HG02588 (cell line): ENCODE measurements around the gene SLC25A17.
"Not testable (repeated sequence)": the region's sequence is repeated elsewhere in the genome, so short reads cannot be mapped to it uniquely, and the experiment has no call there.

Source experiments
- ATAC-seq: cut with Tn5 transposase; IDR thresholded peaks from one replicate; pipeline ENCODE4 v1.9.1; 2021; ENCODE audit warnings: mild to moderate bottlenecking, moderate library complexity; ENCODE audit not compliant: unreplicated experiment

Gene SLC25A17

DNA sequence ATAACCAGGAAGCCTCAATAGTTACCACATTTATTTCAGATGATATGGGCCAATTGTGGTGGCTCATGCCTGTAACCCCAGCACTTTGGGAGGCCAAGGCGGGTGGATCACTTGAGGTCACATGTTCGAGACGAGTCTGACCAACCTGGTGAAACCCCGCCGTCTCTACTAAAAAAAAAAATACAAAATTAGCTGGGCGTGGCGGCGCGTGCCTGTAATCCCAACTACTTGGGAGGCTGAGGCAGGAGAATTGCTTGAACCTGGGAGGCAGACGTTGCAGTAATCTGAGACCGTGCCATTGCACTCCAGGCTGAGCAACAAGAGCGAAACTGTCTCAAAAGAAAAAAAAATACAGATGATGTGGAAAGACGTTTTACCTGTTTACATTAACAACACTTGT, 60.3 kb downstream of the SLC25A17 start:
- ATAC-seq: not testable (repeated sequence)

DNA sequence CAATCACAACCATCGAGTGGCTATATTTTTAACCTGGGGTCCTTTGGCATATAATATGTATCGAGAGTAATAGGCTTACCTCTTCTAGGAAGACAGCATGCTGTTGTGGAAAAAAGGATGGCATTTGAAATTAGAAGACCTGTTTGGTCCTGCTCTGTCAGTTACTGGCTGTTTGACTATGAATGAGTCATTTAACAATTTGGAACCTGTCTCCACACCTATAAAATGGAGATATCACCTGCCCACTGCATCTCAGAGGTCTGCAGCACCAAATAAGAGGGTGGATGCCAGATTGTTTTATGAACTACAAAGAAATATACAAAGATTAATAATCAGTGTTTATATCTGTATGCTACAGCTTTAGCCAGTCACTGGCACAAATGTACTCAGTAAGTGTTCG, 60.8 kb downstream of the SLC25A17 start:
- no peak for ATAC-seq

GRCh38 chr22:40757071-40757470, 62.1 kb downstream of the SLC25A17 start:
- ATAC-seq: no peak

DNA sequence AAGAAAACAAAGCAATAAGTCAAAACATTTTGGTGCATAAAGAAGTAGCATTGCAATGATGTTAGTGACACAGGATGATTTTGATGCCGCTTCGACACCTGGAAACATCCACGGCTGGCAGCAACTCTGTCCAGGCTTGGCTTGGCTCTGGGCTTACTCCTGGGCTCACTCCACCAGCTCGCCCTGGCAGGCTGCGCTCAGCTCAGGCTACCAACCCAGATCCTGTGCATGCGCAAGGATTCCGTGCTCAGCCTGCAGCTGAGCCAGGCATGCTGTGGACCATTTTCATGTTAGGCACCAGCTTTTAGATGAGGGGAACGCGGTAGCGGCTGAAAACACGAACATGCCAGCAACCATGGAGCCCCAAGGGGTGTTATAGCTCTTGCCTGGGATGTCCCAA, 66.0 kb downstream of the SLC25A17 start:
- no peak for ATAC-seq

DNA sequence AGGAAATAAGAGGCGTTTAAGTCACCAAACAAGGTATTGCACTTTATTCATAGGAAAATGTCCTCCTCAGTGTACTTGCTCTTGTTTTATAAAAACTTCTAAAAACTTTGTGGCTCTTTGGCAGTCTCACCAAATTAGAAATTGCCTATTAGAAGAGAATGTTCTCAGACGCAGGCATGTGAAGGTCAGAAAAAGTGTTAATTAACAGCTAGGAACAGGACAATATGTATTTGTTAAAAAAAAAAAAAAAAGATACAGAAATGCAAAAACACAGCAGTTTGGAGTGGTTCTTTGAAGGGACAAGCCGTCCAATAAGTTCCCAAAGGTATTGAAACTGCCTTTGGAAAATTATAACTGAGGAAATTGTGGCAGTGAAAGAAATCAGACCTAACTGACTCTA, 67.9 kb downstream of the SLC25A17 start:
- ATAC-seq: no peak

DNA sequence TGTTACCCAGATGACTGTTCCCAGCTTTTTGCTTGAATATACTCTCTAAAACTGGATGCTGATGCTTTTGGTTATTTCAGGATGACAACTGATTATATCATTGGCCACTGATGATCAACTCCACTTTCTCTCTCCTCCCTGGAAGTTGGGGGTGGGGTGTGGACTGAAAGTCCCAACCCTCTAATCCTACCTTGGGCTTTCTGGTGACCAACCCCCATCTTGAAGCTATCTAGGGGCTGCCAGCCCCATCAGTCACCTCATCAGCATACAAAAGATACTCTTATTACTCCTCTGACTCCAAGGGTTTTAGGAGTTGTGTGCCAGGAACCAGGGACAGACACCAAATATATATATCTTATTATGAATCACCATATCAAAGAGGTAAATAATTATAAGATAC, 69.3 kb downstream of the SLC25A17 start:
- no peak for ATAC-seq

GRCh38 chr22:40748388-40749355, 70.5 kb downstream of the SLC25A17 start:
- ATAC-seq: no peak

GRCh38 chr22:40747361-40747760, 71.8 kb downstream of the SLC25A17 start:
- ATAC-seq: no peak

- no peak for ATAC-seq
Measured at GRCh38 chr22:40746428-40747220, 72.5 kb downstream of the SLC25A17 start.

DNA sequence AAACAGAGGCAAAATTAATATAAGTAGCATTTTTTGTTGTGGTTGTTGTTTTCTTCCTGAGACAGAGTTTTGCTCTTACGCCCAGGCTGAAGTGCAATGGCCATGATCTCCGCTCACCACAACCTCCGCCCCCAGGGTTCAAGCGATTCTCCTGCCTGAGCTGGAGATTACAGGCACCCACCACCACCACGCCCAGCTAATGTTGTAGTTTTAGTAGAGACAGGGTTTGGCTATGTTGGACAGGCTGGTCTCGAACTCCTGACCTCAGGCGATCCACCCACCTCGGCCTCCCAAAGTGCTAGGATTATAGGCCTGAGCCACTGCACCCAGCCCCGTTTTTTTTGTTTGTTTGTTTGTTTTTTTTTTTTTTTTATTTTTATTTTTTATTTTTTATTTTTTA, 75.4 kb downstream of the SLC25A17 start:
- ATAC-seq: no peak

- ATAC-seq: no peak
Measured at GRCh38 chr22:40741116-40741515, 78.0 kb downstream of the SLC25A17 start.

GRCh38 chr22:40739721-40740120, 79.4 kb downstream of the SLC25A17 start:
- no peak for ATAC-seq

- ATAC-seq: no peak
Measured at GRCh38 chr22:40733919-40734318, 85.2 kb downstream of the SLC25A17 start.

DNA sequence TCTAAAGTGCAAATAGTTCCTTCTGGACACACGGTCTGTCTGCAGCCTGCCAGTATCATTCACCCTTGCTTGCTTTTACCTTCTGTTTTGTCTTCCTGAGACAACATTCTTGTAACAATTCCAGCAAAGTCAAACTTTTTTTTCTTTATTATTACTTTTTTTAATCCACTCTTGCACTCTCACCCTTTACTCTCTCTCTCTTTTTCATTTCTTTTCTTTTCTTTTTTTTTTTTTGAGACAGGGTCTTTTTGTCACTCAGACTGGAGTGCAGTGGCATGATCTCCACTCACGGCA, 86.2 kb downstream of the SLC25A17 start:
- no peak for ATAC-seq

DNA sequence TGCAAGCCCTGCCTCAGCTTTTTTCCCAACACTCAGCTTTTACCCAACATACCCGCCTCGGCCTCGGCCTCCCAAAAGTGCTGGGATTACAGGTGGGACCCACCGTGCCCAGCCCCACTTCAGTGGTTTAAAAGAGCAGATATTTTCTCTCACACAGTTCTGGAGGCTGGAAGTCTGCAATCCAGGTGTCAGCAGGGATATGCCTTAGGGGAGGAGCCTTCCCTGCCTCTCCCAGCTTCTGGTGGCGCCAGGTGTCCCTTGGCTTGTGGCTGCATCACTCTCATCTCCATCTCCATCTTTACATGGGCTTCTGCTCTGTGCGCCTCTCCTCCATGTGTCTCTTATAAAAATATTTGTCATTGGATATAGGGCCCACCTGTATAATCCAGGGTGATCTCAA, 89.9 kb downstream of the SLC25A17 start:
- ATAC-seq: no peak

DNA sequence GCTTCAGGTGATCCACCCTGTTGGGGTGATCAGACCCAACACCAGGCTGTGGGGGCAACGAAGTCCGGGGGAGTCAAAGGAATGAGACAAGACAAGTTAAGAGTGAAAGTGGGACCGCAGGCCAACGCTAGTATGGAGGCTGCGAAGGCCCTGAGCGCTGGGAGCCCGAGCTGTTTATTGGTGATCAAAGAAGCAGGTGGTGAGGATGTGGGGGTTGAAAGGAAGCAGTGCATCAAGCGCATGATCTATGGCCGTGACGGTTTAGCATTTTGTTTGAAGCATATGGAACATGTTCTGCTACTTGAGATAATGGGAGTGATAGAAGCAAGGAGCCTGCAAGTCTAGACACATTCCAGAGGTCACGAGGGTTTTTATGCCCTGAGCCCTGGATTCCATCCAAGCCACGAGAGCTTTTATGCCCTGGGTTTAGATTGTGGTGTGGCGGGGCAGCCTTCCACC, 90.4 kb downstream of the SLC25A17 start:
- ATAC-seq: no peak

DNA sequence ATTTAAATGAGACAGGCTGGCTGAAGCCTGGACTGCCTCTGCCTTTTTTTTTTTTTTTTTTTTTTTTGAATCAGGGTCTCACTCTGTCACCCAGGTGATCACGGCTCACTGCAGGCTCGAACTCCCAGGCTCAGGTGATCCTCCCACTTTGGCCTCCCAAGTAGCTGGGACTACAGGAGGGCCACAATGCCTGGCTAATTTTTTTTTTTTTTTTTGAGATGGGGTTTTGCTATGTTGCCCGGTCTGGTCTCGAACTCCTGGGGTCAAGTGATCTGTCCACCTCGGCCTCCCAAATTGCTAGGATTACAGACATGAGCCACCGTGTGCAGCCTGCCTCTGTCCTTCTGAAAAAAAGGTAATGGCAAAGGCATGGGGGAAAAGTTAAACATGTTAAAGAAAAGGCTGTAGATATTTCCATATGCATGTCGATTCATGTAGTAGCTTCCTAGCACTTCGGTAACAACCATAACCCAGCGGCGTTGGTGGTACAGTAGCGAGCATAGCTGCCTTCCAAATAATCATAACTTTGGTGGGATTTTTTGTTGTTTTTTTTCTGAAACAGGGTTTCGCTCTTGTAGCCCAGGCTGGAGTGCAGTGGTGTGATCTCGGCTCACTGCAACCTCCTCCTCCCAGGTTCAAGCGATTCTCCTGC, 91.1 kb downstream of the SLC25A17 start:
- ATAC-seq: no peak

DNA sequence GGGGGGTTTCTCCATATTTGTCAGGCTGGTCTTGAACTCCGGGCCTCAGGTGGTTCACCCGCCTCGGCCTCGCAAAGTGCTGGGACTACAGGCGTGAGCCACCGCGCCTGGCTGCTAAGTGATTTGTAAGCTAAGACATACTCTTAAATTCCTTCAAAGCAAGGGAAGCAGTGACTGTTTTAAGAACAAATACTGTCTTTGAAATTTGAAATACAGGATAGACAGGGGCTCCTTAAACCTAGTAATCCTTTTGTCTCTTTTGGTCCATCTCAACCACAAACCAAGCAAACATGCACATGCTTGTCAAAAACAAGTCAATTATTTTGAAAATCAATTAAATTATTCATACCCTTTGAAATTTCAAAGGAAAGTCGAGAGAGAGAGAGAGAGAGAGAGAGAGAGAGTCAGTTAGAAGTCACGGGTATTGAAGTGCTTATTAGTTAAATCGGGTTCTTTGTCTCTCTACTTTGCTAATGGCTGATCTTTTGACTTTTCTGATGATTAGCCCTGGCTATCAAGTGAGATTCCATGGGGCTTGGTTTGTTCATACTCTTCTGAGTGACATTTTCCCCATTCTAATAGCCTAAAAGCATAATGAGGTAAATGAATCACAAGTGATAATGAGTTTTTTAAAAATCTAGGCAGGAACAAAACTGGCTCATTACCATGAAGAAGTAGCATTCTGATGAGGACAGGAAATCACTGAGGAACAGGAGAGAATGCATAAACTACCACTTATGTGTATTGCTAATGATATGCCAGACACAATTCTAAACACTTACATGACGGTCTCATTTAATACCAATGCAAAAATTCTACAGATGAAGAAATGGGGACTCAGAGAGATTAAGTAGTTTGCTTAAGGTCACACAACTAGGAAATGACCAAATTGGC, 91.8 kb downstream of the SLC25A17 start:
- no peak for ATAC-seq

DNA sequence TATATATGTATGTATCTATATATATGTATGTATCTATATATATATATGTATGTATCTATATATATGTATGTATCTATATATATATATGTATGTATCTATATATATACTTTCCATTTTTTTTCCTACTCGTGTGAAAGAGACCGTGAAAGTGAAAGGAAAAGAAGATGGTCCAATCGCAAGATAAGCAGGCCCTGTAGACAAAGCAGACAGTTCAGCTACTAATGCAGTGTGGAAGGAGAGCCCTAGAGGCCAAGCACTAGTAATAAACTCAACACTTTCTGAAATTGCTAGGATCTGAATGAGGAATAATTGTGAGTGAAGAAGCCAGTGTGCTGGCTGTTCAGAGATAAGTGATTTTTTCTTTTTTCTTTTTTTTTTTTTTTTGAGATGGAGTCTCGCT, 92.6 kb downstream of the SLC25A17 start:
- no peak for ATAC-seq

DNA sequence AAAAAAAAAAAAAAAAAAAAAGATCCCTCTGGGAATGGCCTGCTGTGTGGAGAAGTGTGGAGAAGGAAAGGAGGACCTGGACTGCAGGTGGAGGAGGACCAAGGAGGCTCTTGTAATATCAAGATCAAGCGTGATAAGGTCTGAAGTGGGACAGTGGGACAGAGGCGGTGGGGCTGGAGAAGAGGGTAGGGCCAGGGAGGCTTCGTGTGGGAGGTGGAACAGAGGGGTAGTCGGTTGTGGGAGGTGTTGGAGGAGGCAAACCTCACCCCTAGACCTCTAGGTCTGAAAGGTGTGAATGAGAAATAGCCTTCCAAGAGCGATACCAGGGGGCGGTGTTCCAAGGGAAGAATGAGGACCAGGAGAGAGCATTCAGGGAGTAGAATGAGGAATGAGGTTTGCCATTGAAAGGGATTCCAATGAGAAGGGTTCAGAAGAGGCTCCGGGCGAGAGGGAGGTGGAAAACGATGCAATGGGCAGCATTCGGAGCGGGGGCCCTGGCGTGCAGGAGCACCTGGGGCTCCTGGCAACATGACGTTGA, 95.7 kb downstream of the SLC25A17 start:
- no peak for ATAC-seq
